Smooth muscle cell (in vitro differentiated cells): Measurements from ENCODE around the gene TSPAN8. TPM values are rescaled to one million over a fixed set of nuclear protein-coding genes. Genes with fewer than 3 reads are reported as not detected.

Experiments
- DNase-seq: peaks from one replicate; lab custom pipeline; 2025; ENCODE audit not compliant: unreplicated experiment; lab: John Stamatoyannopoulos, UW
- H2AFZ ChIP-seq: fragments of 200-600 bp; sonication (generic); 2 replicates; pipeline ENCODE4 v1.6.0; 2016; ENCODE audit warnings: antibody characterized with exemption, low read depth, mild to moderate bottlenecking
- H3F3A ChIP-seq: fragments of 200-600 bp; sonication (generic); 2 replicates; pipeline ENCODE4 v1.6.0; 2017; ENCODE audit warnings: antibody characterized with exemption, low read depth
- H3K27ac ChIP-seq: fragments of 200-600 bp; sonication (generic); 2 replicates; pipeline ENCODE4 v1.5.1; 2016; ENCODE audit warnings: low read depth, mild to moderate bottlenecking
- H3K27me3 ChIP-seq: fragments of 200-600 bp; sonication (generic); 2 replicates; pipeline ENCODE4 v1.6.1; 2016; ENCODE audit warnings: low read depth, mild to moderate bottlenecking
- H3K36me3 ChIP-seq: fragments of 200-600 bp; sonication (generic); 2 replicates; pipeline ENCODE4 v1.5.1; 2016; ENCODE audit warnings: low read depth
- H3K4me1 ChIP-seq: fragments of 200-600 bp; sonication (generic); 2 replicates; pipeline ENCODE4 v1.5.1; 2016; ENCODE audit warnings: low read depth
- H3K4me2 ChIP-seq: fragments of 200-600 bp; sonication (generic); 2 replicates; pipeline ENCODE4 v1.6.0; 2016; ENCODE audit warnings: mild to moderate bottlenecking
- H3K4me3 ChIP-seq: fragments of 200-600 bp; sonication (generic); 2 replicates; pipeline ENCODE4 v1.5.1; 2016; ENCODE audit warnings: mild to moderate bottlenecking
- H3K79me2 ChIP-seq: fragments of 200-600 bp; sonication (generic); 2 replicates; pipeline ENCODE4 v1.6.0; 2016; ENCODE audit warnings: low read depth, mild to moderate bottlenecking
- H3K9ac ChIP-seq: fragments of 200-600 bp; sonication (generic); 2 replicates; pipeline ENCODE4 v1.6.0; 2016; ENCODE audit warnings: low read depth
- H3K9me3 ChIP-seq: fragments of 200-600 bp; sonication (generic); replicated peaks from 2 replicates; pipeline ENCODE4 v1.5.1; 2016; ENCODE audit warnings: low read depth
- H4K20me1 ChIP-seq: fragments of 200-600 bp; sonication (generic); 2 replicates; pipeline ENCODE4 v1.6.0; 2016; ENCODE audit warnings: low read depth
- CTCF ChIP-seq: fragments of 200-600 bp; sonication (generic); IDR thresholded peaks from 2 replicates; pipeline ENCODE4 v1.5.1; 2017; ENCODE audit warnings: borderline replicate concordance, mild to moderate bottlenecking, antibody characterized with exemption; ENCODE audit not compliant: insufficient read depth, poor library complexity, severe bottlenecking
- WGBS: methylation state at CpG from one replicate; pipeline ENCODE4 v1.1.7; 2016; ENCODE audit warnings: low lambda C conversion rate; 5-methylcytosine and 5-hydroxymethylcytosine counted together
- polyA plus RNA-seq: library from polyadenylated mRNA; unstranded; fragments of >200 nt; fragmentation: Nextera tagmentation; extraction: Ambion mirVana; gene quantifications from 2 replicates; pipeline ENCODE4 v1.2.1, GENCODE V29; 2016
- total RNA-seq: library from RNA; depleted of rRNA; stranded (reverse); fragments of >200 nt; gene quantifications from 2 replicates; pipeline ENCODE4 v1.2.3, GENCODE V29; 2014

TSPAN8 gene
- total and polyA plus RNA-seq, 2 experiments from 2014 or later, result not detected

GRCh38 chr12:71183018-71183417 is 25.2 kb upstream of the TSPAN8 start:
- Histone ChIP-seq H3K4me3 (no peak overlapping the region), H2AFZ (no peak overlapping the region), H3K36me3 (no peaks in the 10 kb centered on the region), H4K20me1 (no peaks in the 10 kb centered on the region), H3K4me1 (no peaks in the 10 kb centered on the region), H3K79me2 (no peaks in the 10 kb centered on the region), H3K4me2 (peak overlapping the region; percentile 30), H3K27me3 (no peaks in the 10 kb centered on the region), H3K9me3 (no peaks in the 10 kb centered on the region), H3K27ac (peak overlapping the region; percentile 61), H3K9ac (no peak overlapping the region), H3F3A (no peaks in the 10 kb centered on the region)
- WGBS, result 43% methylated on average over 1 of the region's 1 CpG
- no peak for TF ChIP-seq CTCF
- no peak for DNase-seq

GRCh38 chr12:71178162-71178561 is 20.4 kb upstream of the TSPAN8 start:
- Histone ChIP-seq H3K4me1 (no peaks in the 10 kb centered on the region), H3K27ac (no peak overlapping the region), H3K4me2 (no peak overlapping the region), H3K79me2 (no peaks in the 10 kb centered on the region), H4K20me1 (no peaks in the 10 kb centered on the region), H3K27me3 (no peaks in the 10 kb centered on the region), H3K9me3 (no peaks in the 10 kb centered on the region), H3K4me3 (no peak overlapping the region), H3K9ac (no peak overlapping the region), H3F3A (no peaks in the 10 kb centered on the region), H2AFZ (no peak overlapping the region), H3K36me3 (no peaks in the 10 kb centered on the region)
- TF ChIP-seq CTCF, result no peak
- no peak for DNase-seq

GRCh38 chr12:71174825-71175224 is 17.0 kb upstream of the TSPAN8 start:
- H3F3A ChIP-seq, result no peaks in the 10 kb centered on the region

More at GRCh38 chr12:71174825-71175224, 17.0 kb upstream of the TSPAN8 start:
- H3K9me3 ChIP-seq, result no peaks in the 10 kb centered on the region
- no peak for TF ChIP-seq CTCF
- no peaks in the 10 kb centered on the region for H3K36me3 ChIP-seq
- no peaks in the 10 kb centered on the region for H3K4me1 ChIP-seq
- H3K27ac ChIP-seq, result no peak overlapping the region
- no peak overlapping the region for H3K4me2 ChIP-seq
- H3K4me3 ChIP-seq, result no peak overlapping the region
- DNase-seq, result no peak
- no peaks in the 10 kb centered on the region for H3K27me3 ChIP-seq
- no peak overlapping the region for H3K9ac ChIP-seq
- H4K20me1 ChIP-seq, result no peaks in the 10 kb centered on the region
- no peaks in the 10 kb centered on the region for H3K79me2 ChIP-seq
- no peak overlapping the region for H2AFZ ChIP-seq
